GM18526 (cell line): ENCODE measurements around the gene TSTD2.

Experiments used
- POLR2A ChIP-seq: IDR thresholded peaks from 3 replicates; pipeline ENCODE4 v1.6.1; 2011; ENCODE audit not compliant: insufficient read length; ENCODE audit errors: extremely low read depth

TSTD2 gene

DNA sequence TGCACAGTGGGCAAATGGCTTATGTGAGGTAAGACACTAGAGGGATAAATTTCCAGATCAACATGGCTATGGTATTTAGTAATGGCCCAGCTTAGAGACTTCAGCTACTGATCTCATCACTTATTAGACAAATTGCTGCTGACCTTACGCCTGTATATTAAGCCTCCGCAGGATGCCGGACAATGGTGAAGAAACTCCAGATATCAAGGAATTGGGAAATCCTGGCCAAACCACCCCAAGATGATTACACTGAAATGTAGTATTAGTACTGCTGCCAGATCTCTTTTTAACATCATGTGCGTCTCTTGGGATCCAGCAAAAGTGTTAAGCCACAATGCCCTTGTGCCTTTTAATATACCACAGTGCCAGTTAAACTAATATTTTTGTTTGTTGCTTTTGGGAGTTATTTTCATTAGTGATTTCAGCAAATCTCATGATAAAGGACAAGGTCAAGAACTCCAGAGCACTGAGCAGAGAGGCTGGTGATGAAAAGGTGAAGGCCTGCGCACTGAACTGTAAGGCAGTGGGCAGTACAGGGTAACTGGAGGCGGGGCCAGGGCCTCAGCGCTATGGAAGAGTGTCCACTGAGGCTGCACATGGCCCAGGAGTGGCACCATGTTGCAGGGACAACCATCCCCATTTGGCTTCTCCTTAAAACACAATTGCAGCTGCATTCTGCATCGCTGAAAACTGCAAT is 32.5 kb downstream of the TSTD2 start:
- TF ChIP-seq POLR2A = no peak

DNA sequence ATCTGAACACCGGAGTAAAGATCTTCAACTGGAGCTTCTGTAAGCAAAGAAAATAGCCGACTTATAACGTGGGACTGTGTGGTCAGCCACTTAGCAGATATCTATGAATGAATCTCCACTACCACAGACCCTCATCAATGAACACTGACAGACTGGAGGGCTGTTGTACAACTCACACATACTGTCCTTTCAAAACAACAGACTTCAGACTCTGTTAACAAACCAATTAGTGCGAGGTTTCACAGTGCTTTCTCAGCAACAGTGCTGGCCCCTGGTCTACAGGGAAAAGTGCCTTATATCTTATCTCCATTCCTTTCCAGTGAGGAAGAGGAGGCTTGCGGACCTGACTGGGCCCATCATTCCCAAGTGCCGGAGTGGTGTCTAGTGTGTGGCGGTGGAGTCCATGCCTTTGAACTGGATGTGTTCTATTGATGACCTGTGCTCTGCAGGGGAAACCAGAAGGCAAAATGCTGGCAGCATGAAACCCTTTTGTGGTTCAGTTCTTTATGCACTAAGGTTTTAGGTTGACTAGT is 33.8 kb downstream of the TSTD2 start:
- TF ChIP-seq POLR2A = no peak

DNA sequence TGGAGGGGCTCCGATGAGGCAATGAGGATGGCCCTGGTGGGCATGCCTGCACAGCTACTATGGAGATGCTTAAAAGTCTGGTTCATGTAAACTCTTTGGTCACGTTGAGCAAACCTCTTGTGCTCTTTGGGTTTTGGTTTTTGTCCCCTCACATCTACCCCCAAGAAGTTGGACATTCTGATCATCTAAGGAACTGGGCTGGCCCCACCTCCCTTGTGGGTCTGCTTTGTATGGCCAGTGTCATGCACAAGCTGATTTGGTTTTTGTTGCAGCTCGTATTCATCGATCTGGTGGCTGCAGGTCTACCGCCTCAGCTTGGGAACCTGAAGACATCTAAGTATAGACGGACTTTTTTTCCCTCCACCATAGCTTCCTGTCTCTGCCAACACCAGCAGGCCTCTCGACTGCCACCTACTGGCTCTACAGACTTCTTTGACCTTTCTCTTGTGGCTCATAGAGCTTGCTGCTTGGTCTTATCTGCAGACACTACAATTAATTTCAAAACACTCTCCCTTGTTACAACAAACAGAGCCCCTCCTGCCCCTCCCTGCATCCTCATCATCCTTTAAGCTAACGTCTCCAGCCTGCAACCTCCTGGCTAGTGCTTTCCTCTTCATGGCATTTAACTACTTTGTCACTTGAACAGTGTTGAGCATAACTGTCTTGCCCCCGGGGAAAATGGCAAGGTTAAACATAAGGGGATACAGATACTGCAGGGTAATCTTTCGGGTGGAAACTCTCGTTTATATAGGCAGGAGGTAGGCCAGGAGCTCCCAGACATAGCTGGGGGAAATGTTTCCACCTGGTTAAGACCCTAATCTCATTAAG is 34.5 kb downstream of the TSTD2 start:
- no peak for TF ChIP-seq POLR2A

DNA sequence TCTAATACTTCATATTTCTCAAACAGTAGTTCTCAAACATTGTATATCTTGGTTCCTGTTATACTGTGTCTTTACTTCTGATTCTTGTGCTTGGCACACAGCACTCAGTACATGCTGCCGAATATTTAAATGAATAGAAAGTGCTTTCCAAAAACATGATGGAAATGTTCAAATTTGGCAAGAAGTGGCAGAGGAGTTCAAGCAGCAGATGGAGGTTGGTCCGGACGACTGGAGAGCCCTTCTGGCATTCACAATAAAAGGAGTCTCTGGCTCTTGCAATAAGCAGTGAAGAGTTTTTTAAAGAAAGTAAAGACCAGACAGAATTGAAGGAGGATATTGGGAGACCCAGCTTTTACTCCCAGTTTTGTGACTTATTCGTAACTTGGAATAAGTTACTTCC is 36.3 kb downstream of the TSTD2 start:
- no peak for TF ChIP-seq POLR2A

DNA sequence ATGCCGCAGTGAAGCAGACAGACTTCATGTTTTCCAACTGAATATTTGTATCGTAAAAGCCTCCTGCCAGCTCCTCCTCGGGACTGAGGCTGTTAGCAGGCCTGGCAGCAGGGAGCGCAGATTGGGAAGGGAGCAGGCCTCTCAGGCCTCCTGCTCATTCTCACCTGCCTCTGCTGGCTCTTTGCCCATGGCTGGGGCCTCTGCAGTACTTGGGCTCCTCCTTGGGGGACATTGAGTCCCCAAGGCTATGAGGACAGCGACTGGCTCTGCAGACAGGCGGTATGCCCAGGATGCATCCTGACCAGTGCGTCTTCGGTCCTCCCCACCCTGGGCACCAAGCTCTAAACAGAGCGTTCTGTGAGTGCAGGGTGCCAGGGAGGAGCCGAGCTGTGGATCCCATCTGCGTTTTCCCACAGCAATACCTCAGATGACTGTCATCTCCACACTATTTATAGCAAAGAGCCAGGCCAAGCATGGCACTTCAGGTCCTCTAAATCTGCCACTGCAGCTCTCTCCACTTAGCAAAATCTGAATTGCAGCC is 38.7 kb downstream of the TSTD2 start:
- no peak for TF ChIP-seq POLR2A

DNA sequence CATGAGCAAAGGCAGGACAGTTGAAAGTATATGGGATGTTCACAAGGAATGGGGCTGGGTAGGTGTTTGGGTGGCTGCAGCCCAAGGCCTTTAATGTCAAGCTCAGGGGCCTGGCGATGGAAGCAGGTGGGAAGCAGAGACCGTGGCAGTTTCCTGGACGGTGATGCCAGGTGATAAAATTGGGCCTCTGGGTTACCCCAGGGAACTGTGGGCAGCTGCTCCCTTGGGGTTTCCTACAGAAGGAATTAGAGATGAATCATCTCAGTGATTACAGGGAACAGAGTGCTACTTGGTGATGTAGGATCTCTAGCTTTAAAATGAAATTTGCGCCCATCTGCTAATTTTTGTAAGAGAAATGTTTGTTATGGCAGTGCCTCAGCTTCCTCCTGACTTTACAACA is 39.2 kb downstream of the TSTD2 start:
- TF ChIP-seq POLR2A = no peak

DNA sequence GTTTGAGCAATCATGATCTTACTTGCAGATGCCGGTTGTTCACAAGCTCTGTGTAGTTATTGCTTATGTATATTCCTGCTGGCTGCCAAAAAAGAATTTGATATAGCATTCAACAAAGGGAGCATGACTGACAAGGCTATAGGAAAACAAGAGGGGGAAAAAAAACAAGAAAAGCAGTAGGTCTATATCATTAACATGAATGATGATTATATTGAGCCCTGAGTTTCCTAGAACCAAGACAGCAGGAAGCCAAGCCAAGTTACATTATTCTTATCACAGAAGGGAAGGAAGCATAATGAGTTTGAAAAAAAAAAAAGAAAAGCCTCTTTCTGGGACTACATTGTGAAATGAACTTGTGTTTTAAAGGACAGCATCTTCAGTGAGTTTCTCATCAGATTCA is 41.0 kb downstream of the TSTD2 start:
- TF ChIP-seq POLR2A = no peak

DNA sequence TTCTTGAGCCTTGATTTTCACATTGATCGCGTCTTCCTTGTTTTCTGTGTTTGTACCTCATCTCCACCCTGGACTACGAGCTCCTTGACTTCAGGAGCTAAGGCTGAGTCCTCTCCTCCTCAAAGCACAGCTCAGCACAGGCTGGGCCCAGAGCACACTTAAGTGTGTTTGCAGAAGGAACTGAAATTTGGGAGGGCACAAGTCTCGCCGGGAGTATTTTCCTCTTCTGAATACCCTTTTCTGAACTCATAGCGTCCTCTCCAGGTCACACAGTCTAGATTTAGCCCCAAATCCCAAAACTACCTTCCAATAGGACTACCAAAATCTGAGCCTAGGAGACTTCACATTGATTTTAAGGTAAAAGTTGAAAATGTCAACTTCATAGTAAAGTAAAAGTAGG is 41.6 kb downstream of the TSTD2 start:
- no peak for TF ChIP-seq POLR2A

DNA sequence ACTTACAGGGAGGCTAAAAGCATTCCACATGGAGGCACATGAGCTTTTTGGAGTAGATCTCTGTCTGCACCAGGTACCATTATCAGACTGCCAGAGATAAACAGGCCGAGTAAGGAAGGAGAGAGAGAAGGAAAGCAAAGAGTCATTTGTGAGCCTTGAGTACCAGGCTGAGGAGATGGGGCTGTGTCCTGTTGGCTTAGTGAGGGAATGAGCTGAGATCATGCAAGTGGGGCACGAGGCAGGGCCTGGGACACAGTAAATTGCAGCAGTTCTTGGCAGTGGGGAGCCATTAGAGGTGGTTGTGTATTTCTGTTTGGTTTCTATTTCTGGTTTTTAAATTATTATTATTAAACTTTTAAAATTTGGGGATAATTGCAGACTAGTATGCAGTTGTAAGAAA is 53.3 kb downstream of the TSTD2 start:
- no peak for TF ChIP-seq POLR2A

DNA sequence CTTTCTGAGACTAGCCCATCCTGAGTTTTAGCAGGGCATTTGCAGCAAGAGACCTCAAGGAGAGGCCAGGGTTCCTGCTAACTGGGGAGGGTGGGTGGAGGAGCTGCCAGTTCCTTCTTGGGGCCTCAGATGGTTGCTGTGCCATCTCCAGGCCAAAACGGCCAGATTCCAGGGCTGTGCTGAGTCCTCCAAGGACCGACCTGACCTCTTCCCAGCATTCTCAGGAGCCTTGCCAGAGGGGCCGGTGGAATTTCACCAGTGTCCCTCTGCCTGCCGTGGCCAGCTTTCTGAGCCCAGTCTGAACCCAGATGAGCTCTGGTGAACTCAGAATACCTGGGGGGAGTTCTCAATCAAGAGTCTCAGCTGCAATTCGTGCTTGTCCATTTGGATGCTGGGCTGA is 54.3 kb downstream of the TSTD2 start:
- TF ChIP-seq POLR2A = no peak

DNA sequence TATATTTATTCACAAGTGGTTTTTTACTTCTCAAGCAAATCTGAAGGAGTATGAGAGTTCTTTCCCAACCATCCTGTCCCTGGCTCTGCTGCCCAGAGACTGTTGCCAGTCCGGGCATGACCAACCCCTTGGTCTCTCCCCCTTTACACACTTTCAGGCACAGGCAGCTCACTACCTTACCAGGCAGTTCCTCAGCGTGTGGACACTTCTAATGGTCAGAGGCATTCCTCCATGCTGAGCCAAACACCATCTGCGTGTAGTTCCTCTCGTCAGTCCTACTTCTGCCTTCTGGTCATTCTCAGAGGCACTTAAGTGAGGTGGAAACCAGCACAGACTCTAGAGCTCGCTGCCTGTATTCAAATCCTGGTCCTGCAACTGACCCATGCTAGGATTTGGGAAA is 56.1 kb downstream of the TSTD2 start:
- no peak for TF ChIP-seq POLR2A

DNA sequence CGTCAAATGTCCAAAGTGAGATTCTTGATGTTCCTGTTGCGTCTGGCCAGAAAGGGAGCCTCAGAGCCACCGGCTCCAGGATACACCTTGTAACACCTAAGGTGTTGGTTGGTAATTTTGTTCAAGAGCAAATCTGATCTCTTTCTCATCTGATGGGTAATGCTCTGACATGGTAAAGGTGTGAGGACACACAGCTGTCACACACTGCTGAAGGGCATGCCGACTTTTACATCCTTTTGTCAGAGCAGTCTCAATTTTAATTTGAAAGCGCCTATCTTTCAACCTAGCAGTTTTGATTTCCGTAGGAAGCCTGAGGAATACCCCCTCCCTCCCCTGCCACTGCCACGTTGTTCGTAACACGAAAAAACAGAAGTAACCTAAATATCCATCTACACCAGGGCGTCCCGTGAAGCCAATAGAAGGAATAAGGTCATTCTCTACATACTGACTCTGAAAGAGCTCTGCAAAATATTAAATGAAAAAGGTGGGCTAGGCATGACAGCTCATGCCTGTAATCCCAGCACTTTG is 57.4 kb downstream of the TSTD2 start:
- TF ChIP-seq POLR2A = no peak

DNA sequence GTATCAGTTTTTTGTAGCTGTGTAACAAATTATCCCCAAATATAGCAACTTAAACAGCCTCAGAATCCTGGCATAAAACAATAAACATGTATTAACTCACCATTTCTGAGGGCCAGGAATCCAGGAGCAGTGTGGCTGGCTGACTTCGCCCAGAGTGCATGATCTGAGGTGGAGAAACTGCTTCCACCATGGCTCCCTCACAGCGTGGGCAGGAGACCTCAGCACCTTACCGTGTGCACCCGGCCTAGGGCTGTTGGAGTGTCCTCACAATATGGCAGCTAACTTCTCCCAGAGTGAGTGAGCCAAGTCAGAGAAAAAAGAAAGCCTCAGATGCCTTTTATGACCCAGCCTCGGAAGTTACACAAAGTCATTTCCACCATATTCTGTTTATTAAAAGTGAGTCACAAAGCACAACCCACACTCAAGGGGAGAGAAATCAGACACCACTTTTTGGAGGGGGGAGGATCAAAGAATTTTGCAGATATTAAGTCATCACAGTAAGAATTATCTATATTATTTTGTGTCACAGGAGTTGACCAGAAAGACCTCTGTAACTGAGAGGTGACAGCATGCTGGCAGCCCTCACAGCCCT is 59.6 kb downstream of the TSTD2 start:
- no peak for TF ChIP-seq POLR2A

DNA sequence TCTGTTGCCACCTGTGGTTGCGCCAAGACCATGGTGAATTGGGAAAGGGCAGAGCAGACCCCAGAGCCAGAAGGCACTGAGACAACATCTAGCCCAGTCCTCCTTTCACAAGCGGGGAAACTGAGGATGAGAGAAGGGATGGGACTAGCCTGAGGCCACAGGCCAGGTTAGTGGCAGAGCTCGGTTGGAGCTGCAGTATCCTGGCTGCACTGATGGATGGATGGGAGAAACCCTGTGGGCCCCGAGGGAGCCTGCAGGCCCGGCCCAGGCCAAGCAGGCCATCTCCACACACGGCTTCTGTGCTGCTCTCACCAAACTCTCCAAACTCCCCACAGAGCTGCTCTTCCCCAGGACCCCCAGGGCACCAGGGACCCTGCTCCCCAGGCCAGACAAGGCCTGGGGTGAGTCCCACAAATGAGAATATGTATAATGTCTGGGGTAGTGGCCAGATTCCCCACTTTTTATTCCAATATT is 60.2 kb downstream of the TSTD2 start:
- TF ChIP-seq POLR2A = no peak

DNA sequence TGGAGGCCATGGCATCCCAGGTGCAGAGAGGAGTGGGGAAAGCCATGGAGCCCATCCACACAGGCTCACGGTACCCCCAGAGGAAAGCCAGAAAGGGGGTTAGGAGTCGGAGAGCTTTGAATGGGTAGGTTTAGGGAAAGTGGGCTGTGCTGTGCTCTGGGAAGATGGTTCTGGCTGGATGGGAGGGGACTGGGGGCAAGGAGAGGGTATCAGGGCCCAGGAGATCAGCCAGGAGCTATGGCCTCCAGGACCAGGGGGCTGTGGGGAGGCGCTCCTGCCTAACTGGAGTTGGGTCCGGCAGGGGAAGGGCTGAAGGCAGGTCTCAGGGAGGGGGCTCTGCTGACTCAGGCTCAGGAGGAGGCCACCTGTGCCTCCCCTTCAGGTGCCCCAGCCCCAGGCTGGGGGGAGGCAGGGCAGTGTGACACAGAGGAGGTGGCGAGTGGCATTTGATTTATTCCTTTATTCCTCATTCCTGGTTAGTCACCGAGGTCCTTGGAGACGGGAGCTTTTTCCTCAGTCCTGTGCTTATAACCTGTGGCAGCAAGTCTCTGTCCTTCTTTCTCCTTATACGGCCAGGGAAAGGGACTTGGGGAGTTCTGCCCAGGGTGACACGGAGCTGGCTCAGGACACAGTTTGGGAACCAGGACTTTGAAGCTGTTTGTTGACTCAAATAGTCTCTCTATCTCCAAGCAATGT is 60.8 kb downstream of the TSTD2 start:
- no peak for TF ChIP-seq POLR2A
